K562 (cell line): ENCODE results near the gene HOXD12. TPM values are rescaled to one million over a fixed set of nuclear protein-coding genes. Genes with fewer than 3 reads are reported as not detected.

ENCODE experiments used
- ATAC-seq: fragments of 200-7000 bp; cut with Tn5 transposase; 3 replicates; pipeline ENCODE4 v1.9.1; 2020; ENCODE audit warnings: moderate library complexity
- BruUV-seq: library from RNA; stranded (reverse); fragments of 400-500 nt; replicated peaks from 2 replicates; lab custom pipeline; 2021; lab: Mats Ljungman, UMichigan
- CTCF ChIA-PET: fragments of 300-600 bp; formaldehyde crosslinking; extraction: SDS; loops from one replicate; lab custom pipeline; 2021; ENCODE audit warnings: low intra/inter-chr PET ratio; lab: Yijun Ruan, JAX
- POLR2A ChIA-PET: fragments of 300-600, 350-650 bp; sonication (Branson Sonifier 250); formaldehyde crosslinking; extraction: SDS; loops from one replicate; lab custom pipeline; 2021; ENCODE audit warnings: antibody characterized with exemption, inconsistent platforms; lab: Yijun Ruan, JAX
- DNase-seq, 4 experiments: peaks; one replicate each; pipeline versions ENCODE4 v3.0.0 to v3.0.0-alpha.2; 2011 to 2018; ENCODE audit warnings: low spot score in 3 of 4, mixed read lengths in 3 of 4; ENCODE audit errors: extremely low read depth in 1 of 4
- FAIRE-seq: peaks from 2 replicates; lab custom pipeline; 2011; peaks lifted over from hg19 to GRCh38; lab: Jason Lieb, UNC
- H2AFZ ChIP-seq: 2 replicates; pipeline ENCODE4 v1.6.0; 2011; ENCODE audit warnings: low read depth, low read length, control low read depth, inconsistent platforms
- H3K27ac ChIP-seq: fragments of 200-600 bp; 3 replicates; pipeline ENCODE4 v1.8.0; 2011; ENCODE audit warnings: low read depth, mild to moderate bottlenecking, control low read depth, inconsistent platforms, low read length, moderate library complexity, mixed read lengths; ENCODE audit errors: extremely low read depth
- H3K27me3 ChIP-seq, 2 experiments: fragments of 300-600 bp in 1 of 2; 2 replicates in 1 of 2; 3 replicates in 1 of 2; pipeline versions ENCODE4 v1.6.0 to v1.8.0; 2011; ENCODE audit warnings: inconsistent platforms in 2 of 2, low read length in 2 of 2, mild to moderate bottlenecking in 1 of 2, mixed read lengths in 1 of 2, moderate library complexity in 1 of 2; ENCODE audit not compliant: control insufficient read depth in 2 of 2, insufficient read depth in 2 of 2
- H3K36me3 ChIP-seq: fragments of 300-600 bp; 3 replicates; pipeline ENCODE4 v1.8.0; 2011; ENCODE audit warnings: mild to moderate bottlenecking, low read length, inconsistent platforms; ENCODE audit not compliant: control insufficient read depth, insufficient read depth
- H3K4me1 ChIP-seq, 2 experiments: fragments of 200-600 bp in 1 of 2; replicated peaks in 1 of 2; 2 replicates in 1 of 2; 3 replicates in 1 of 2; pipeline versions ENCODE4 v1.5.1 to v1.8.0; 2011; ENCODE audit warnings: inconsistent platforms in 2 of 2, low read length in 2 of 2, mild to moderate bottlenecking in 1 of 2, mixed read lengths in 1 of 2, moderate library complexity in 1 of 2; ENCODE audit not compliant: control insufficient read depth in 2 of 2, insufficient read depth in 2 of 2
- H3K4me2 ChIP-seq: 2 replicates; pipeline ENCODE4 v1.6.1; 2011; ENCODE audit warnings: low read length, control low read depth, inconsistent platforms, mixed read lengths; ENCODE audit not compliant: insufficient read depth
- H3K4me3 ChIP-seq: fragments of 200-600 bp; sonication (generic), shearing (Covaris generic); 2 replicates; pipeline ENCODE4 v1.5.1; 2016; ENCODE audit warnings: control low read depth, inconsistent platforms
- H3K79me2 ChIP-seq: fragments of 200-600 bp; 3 replicates; pipeline ENCODE4 v1.8.0; 2011; ENCODE audit warnings: low read length, inconsistent platforms; ENCODE audit not compliant: control insufficient read depth, insufficient read depth
- H3K9ac ChIP-seq, 2 experiments: 2 replicates each; pipeline versions ENCODE4 v1.6.0 to v1.6.1; 2011; ENCODE audit warnings: low read depth in 2 of 2, low read length in 2 of 2, control low read depth in 1 of 2, inconsistent platforms in 1 of 2, mild to moderate bottlenecking in 1 of 2, mixed read lengths in 1 of 2; ENCODE audit not compliant: insufficient read depth in 1 of 2
- H3K9me1 ChIP-seq: one replicate; pipeline ENCODE4 v1.6.0; 2011; ENCODE audit warnings: inconsistent platforms, mild to moderate bottlenecking, low read length, moderate library complexity; ENCODE audit not compliant: control insufficient read depth, insufficient read depth
- H3K9me3 ChIP-seq: replicated peaks from 2 replicates; pipeline ENCODE4 v1.5.1; 2011; ENCODE audit warnings: low read depth, low read length, inconsistent platforms; ENCODE audit not compliant: control insufficient read depth, insufficient read depth
- H4K20me1 ChIP-seq: replicated peaks from 2 replicates; pipeline ENCODE4 v1.6.1; 2011; ENCODE audit warnings: low read length, inconsistent platforms, mixed read lengths; ENCODE audit not compliant: control insufficient read depth, insufficient read depth
- CC2D1A ChIP-seq: fragments of 450-650 bp; IDR thresholded peaks from 2 replicates; pipeline ENCODE4 v1.6.1; 2017; ENCODE audit warnings: mild to moderate bottlenecking
- E2F8 ChIP-seq: fragments of 450-650 bp; IDR thresholded peaks from 2 replicates; pipeline ENCODE4 v1.7.1; 2018; ENCODE audit warnings: mild to moderate bottlenecking, low read depth; ENCODE audit not compliant: partially characterized antibody
- FOXP1 ChIP-seq: sonication (generic); formaldehyde crosslinking; IDR thresholded peaks from 2 replicates; pipeline ENCODE4 v1.8.0; 2022; ENCODE audit warnings: mild to moderate bottlenecking, missing genetic modification reagents
- IRF2 ChIP-seq: sonication (generic); formaldehyde crosslinking; IDR thresholded peaks from 2 replicates; pipeline ENCODE4 v1.8.1; 2022; ENCODE audit warnings: mild to moderate bottlenecking, missing genetic modification reagents
- L3MBTL2 ChIP-seq: fragments of 450-650 bp; IDR thresholded peaks from 2 replicates; pipeline ENCODE4 v1.6.1; 2016; ENCODE audit warnings: mild to moderate bottlenecking, moderate library complexity
- LCOR ChIP-seq: sonication (generic); formaldehyde crosslinking; IDR thresholded peaks from 2 replicates; pipeline ENCODE4 v1.8.0; 2022; ENCODE audit warnings: mild to moderate bottlenecking, missing genetic modification reagents
- ZBTB26 ChIP-seq: fragments of 450-650 bp; formaldehyde crosslinking; IDR thresholded peaks from 2 replicates; pipeline ENCODE4 v1.4.0; 2022; ENCODE audit warnings: missing genetic modification characterization
- ZNF124 ChIP-seq: sonication (generic); formaldehyde crosslinking; IDR thresholded peaks from 2 replicates; pipeline ENCODE4 v1.8.1; 2022; ENCODE audit warnings: missing genetic modification reagents
- ZNF511 ChIP-seq: sonication (generic); formaldehyde crosslinking; IDR thresholded peaks from 2 replicates; pipeline ENCODE4 v1.8.0; 2022; ENCODE audit warnings: mild to moderate bottlenecking, missing genetic modification reagents
- WGBS: fragments of 100-300 bp; shearing (Covaris generic); methylation state at CpG from one replicate; pipeline ENCODE4 v1.1.6; 2016; ENCODE audit warnings: low coverage, mixed read lengths; ENCODE audit not compliant: insufficient coverage; ENCODE audit errors: missing lambda C conversion rate; 5-methylcytosine and 5-hydroxymethylcytosine counted together
- in situ Hi-C: fragments of 300-500 bp; cut with MboI; formaldehyde crosslinking; loops from 4 replicates; pipeline ENCODE4 v1.15.0; 2018; ENCODE audit warnings: inconsistent platforms, mixed read lengths
- intact Hi-C: fragments of 100-400 bp; cut with micrococcal nuclease; formaldehyde crosslinking; loops from 2 replicates; pipeline ENCODE4 v1.14.2; 2022
- polyA plus RNA-seq, 8 experiments: library from polyadenylated mRNA; depleted of rRNA in 4 of 8; stranded (reverse) in 5 of 8; unstranded in 3 of 8; fragments of >200 nt; fragmentation: Nextera tagmentation in 2 of 8; fragmentation: Illumina TruSeq in 1 of 8; extraction: Ambion mirVana in 2 of 8; extraction: Trizol in 1 of 8; gene quantifications; 2 replicates each; pipeline versions ENCODE4 v1.2.1 to v1.2.3, GENCODE V29; 2011 to 2014; ENCODE audit warnings: inconsistent platforms in 1 of 8, missing spikeins in 1 of 8
- total RNA-seq, 7 experiments: library from RNA; depleted of rRNA in 6 of 7; stranded (reverse); fragments of >200 nt in 6 of 7; fragmentation: Illumina TruSeq in 2 of 7; extraction: Trizol in 2 of 7; gene quantifications; 2 replicates each; pipeline versions ENCODE4 v1.2.1 to v1.2.3, GENCODE V29; 2011 to 2021; ENCODE audit warnings: low replicate concordance in 1 of 7

The HOXD12 gene
- total and polyA plus RNA-seq, 9 of the 15 experiments (the other 6 are each of a cell fraction or from before 2014, with no cell fraction given), result not detected

DNA sequence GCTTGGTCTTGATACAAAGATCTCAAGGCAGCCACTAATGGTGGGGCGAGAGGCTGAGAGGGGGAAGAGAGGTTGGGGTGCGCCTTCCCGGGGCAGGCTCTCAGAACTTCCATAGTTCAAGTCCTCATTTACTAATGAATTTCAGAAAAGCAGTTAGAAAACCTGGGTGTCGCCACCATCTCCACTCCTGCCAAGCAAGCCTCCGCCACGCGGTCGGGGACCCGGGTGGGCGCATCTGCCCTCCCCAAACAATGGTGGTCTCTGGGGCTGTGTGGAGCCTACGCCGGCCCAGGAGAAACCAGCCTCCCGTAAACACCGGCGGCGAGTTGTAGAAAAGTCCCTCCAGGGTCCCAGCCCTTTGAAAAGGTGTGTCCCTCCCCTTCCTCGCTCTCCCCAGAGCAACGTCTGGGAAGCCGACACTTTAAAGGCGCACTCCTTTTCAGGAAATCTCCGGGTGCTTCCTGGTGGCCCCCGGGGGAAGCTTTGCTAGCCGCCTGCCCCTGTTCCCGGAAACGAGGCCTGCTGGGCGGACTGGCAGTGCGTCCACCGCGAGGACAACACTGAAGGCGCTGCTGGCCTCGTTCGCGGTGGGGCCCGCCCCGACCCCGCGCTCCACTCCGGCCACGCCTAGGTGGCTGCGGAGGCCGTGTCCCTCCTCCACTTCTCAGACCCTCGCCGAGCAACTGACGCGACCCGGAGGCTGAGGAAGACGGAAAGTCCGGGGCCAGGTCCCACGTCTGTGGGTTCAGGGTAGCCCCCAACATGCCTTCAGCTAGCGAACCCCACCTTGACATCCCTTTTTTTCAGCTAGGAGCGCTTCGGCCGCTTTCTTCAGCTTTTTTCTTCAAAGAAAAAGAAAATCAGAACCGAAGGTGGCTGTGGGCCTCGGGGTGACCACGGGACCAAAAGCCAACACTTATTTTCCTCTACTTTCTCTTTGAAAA lies 32.7 kb upstream of the HOXD12 start:
- Histone ChIP-seq H3K36me3 (no peaks in the 10 kb centered on the region), H3K9ac (peak overlapping the region in 1 of 2 experiments; percentile 26; a peak in 2 of 4 replicates), H3K4me3 (no peak overlapping the region), H4K20me1 (no peaks in the 10 kb centered on the region; the same call in 1 of the 2 replicates), H2AFZ (peak overlapping the region; percentile 73), H3K9me3 (no peaks in the 10 kb centered on the region), H3K27me3 (peaks cover 59 to 60% of the 10 kb centered on the region in 2 experiments), H3K27ac (no peak overlapping the region), H3K4me2 (peak overlapping the region; percentile 53; the same call in 1 of the 2 replicates), H3K79me2 (no peaks in the 10 kb centered on the region), H3K4me1 (peaks cover 0 to 24% of the 10 kb centered on the region in 2 experiments; a peak in 2 of 5 replicates), H3K9me1 (peaks cover 3% of the 10 kb centered on the region)
- intact Hi-C loops, result no loop called here
- ChIA-PET CTCF (no interaction called here), POLR2A (no interaction called here)
- FAIRE-seq (no peak), DNase-seq (peak in 1 of 4 experiments; percentile 18), ATAC-seq (peak; percentile 64)
- WGBS, result 16% methylated on average over 43 of the region's 56 CpGs
- in situ Hi-C loops, result no loop called here
- BruUV-seq, result no TSS peak
- TF ChIP-seq E2F8, result no peak
- no peak for TF ChIP-seq ZBTB26 (CRISPR knock-in tag)
- peak; percentile 17; the same call in 1 of the 2 replicates for TF ChIP-seq IRF2 (CRISPR knock-in tag)
- TF ChIP-seq ZNF511 (CRISPR knock-in tag), result peak; percentile 95
- TF ChIP-seq FOXP1 (CRISPR knock-in tag), result 0 out of 2 replicates have a peak, but pooled peaks have one; percentile 53
- no peak for TF ChIP-seq CC2D1A
- TF ChIP-seq ZNF124 (CRISPR knock-in tag), result 0 out of 2 replicates have a peak, but pooled peaks have one; percentile 26
- peak; percentile 77 for TF ChIP-seq L3MBTL2
- TF ChIP-seq LCOR (CRISPR knock-in tag), result 0 out of 2 replicates have a peak, but pooled peaks have one; percentile 31
